GM12878 (cell line): ENCODE data around the gene DLG4. TPM values are rescaled to one million over a fixed set of nuclear protein-coding genes. Genes with fewer than 3 reads are reported as not detected.

Experiments
- ATAC-seq: fragments of 200-7000 bp; cut with Tn5 transposase; 3 replicates; pipeline ENCODE4 v1.9.1; 2020; ENCODE audit warnings: mild to moderate bottlenecking, moderate library complexity
- BruUV-seq: library from RNA; stranded (reverse); fragments of 400-500 nt; replicated peaks from 2 replicates; lab custom pipeline; 2021; lab: Mats Ljungman, UMichigan
- CTCF ChIA-PET: fragments of 300-600 bp; sonication (Branson Sonifier 250); formaldehyde crosslinking; extraction: SDS; loops from one replicate; lab custom pipeline; 2021; ENCODE audit warnings: inconsistent platforms; lab: Yijun Ruan, JAX
- POLR2A ChIA-PET: fragments of 350-600 bp; formaldehyde crosslinking; extraction: SDS; loops from one replicate; lab custom pipeline; 2021; ENCODE audit warnings: inconsistent platforms; lab: Charles Lee
- RAD21 ChIA-PET: fragments of 300-600 bp; sonication (Branson Sonifier 250); formaldehyde crosslinking; loops from one replicate; lab custom pipeline; 2023; ENCODE audit warnings: antibody characterized with exemption; ENCODE audit not compliant: unreplicated experiment; lab: Charles Lee
- SMC1A ChIA-PET: fragments of 300-600 bp; sonication (Branson Sonifier 250); formaldehyde crosslinking; loops from one replicate; lab custom pipeline; 2023; ENCODE audit not compliant: unreplicated experiment, uncharacterized antibody; lab: Charles Lee
- DNase-seq: peaks from one replicate; pipeline ENCODE4 v3.0.0-alpha.2; 2011; ENCODE audit warnings: low read depth, low spot score
- FAIRE-seq: peaks from 3 replicates; lab custom pipeline; 2011; peaks lifted over from hg19 to GRCh38; lab: Jason Lieb, UNC
- H2AFZ ChIP-seq: 2 replicates; pipeline ENCODE4 v1.6.0; 2011; ENCODE audit warnings: low read depth, low read length, control low read depth; ENCODE audit not compliant: control insufficient read depth
- H3K27ac ChIP-seq: 2 replicates; pipeline ENCODE4 v1.5.1; 2011; ENCODE audit warnings: control low read depth; ENCODE audit not compliant: control insufficient read depth, insufficient read depth
- H3K27me3 ChIP-seq, 2 experiments: replicated peaks in 1 of 2; 2 replicates each; pipeline versions ENCODE4 v1.6.0 to v1.6.1; 2011; ENCODE audit warnings: low read length in 1 of 2; ENCODE audit not compliant: control insufficient read depth in 2 of 2, insufficient read depth in 2 of 2
- H3K36me3 ChIP-seq, 2 experiments: 2 replicates each; pipeline ENCODE4 v1.5.1; 2011; ENCODE audit warnings: low read length in 1 of 2; ENCODE audit not compliant: control insufficient read depth in 2 of 2, insufficient read depth in 2 of 2
- H3K4me1 ChIP-seq: 2 replicates; pipeline ENCODE4 v1.6.1; 2011; ENCODE audit warnings: mild to moderate bottlenecking, low read length, moderate library complexity, mixed read lengths; ENCODE audit not compliant: control insufficient read depth, insufficient read depth
- H3K4me2 ChIP-seq: 2 replicates; pipeline ENCODE4 v1.6.0; 2011; ENCODE audit warnings: control low read depth; ENCODE audit not compliant: control insufficient read depth, insufficient read depth
- H3K4me3 ChIP-seq: fragments of 200-600 bp; sonication (generic); 2 replicates; pipeline ENCODE4 v1.5.1; 2016
- H3K79me2 ChIP-seq: 2 replicates; pipeline ENCODE4 v1.6.0; 2011; ENCODE audit warnings: low read length; ENCODE audit not compliant: control insufficient read depth, insufficient read depth
- H3K9ac ChIP-seq: 2 replicates; pipeline ENCODE4 v1.8.0; 2011; ENCODE audit warnings: low read length, control low read depth, mixed read lengths; ENCODE audit not compliant: control insufficient read depth, insufficient read depth
- H3K9me3 ChIP-seq: replicated peaks from 3 replicates; pipeline ENCODE4 v1.5.1; 2011; ENCODE audit warnings: mild to moderate bottlenecking, low read length; ENCODE audit not compliant: control insufficient read depth, insufficient read depth
- H4K20me1 ChIP-seq: 2 replicates; pipeline ENCODE4 v1.6.0; 2011; ENCODE audit not compliant: control insufficient read depth, insufficient read depth
- BACH1 ChIP-seq: fragments of 450-650 bp; IDR thresholded peaks from 2 replicates; pipeline ENCODE4 v1.6.1; 2017; ENCODE audit warnings: mild to moderate bottlenecking, borderline replicate concordance
- CREB1 ChIP-seq: IDR thresholded peaks from 2 replicates; pipeline ENCODE4 v1.6.1; 2012; ENCODE audit warnings: low read depth, mild to moderate bottlenecking, inconsistent platforms
- DPF2 ChIP-seq: fragments of 450-650 bp; IDR thresholded peaks from 2 replicates; pipeline ENCODE4 v1.6.1; 2017; ENCODE audit warnings: mild to moderate bottlenecking
- EGR1 ChIP-seq, 2 experiments: IDR thresholded peaks; 1 replicate in 1 of 2; 2 replicates in 1 of 2; pipeline ENCODE4 v1.6.1; 2011 to 2012; ENCODE audit warnings: low read depth in 2 of 2, low read length in 2 of 2, borderline replicate concordance in 1 of 2, mild to moderate bottlenecking in 1 of 2, moderate library complexity in 1 of 2
- EP300 ChIP-seq, 2 experiments: fragments of 150-350 bp in 1 of 2; IDR thresholded peaks; 2 replicates each; pipeline ENCODE4 v1.6.1; 2011 to 2012; ENCODE audit warnings: low read depth in 2 of 2, low read length in 2 of 2, borderline replicate concordance in 1 of 2, improper control_type of control experiment in 1 of 2, inconsistent platforms in 1 of 2; ENCODE audit not compliant: control insufficient read depth in 1 of 2
- MXI1 ChIP-seq: fragments of 150-350 bp; IDR thresholded peaks from 2 replicates; pipeline ENCODE4 v1.6.1; 2011; ENCODE audit warnings: low read depth, mild to moderate bottlenecking, inconsistent platforms, low read length, improper control_type of control experiment
- NFXL1 ChIP-seq: fragments of 450-650 bp; IDR thresholded peaks from 2 replicates; pipeline ENCODE4 v1.6.1; 2017; ENCODE audit warnings: antibody characterized with exemption, mild to moderate bottlenecking, borderline replicate concordance
- NFYB ChIP-seq: IDR thresholded peaks from 2 replicates; pipeline ENCODE4 v1.6.1; 2011; ENCODE audit warnings: low read depth, mild to moderate bottlenecking, low read length, improper control_type of control experiment, moderate library complexity; ENCODE audit not compliant: insufficient read depth
- NR2C1 ChIP-seq: fragments of 450-650 bp; IDR thresholded peaks from 2 replicates; pipeline ENCODE4 v1.6.1; 2017; ENCODE audit warnings: antibody characterized with exemption, mild to moderate bottlenecking, moderate library complexity
- POLR2AphosphoS5 ChIP-seq: IDR thresholded peaks from 2 replicates; pipeline ENCODE4 v1.6.1; 2011; ENCODE audit warnings: mild to moderate bottlenecking, low read length, inconsistent platforms
- RUNX3 ChIP-seq: IDR thresholded peaks from 2 replicates; pipeline ENCODE4 v1.6.1; 2012; ENCODE audit warnings: low read length, inconsistent platforms
- SIX5 ChIP-seq: IDR thresholded peaks from 2 replicates; pipeline ENCODE4 v1.6.1; 2011; ENCODE audit warnings: mild to moderate bottlenecking, low read depth, low read length, moderate library complexity; ENCODE audit not compliant: severe bottlenecking
- SPI1 ChIP-seq: IDR thresholded peaks from 2 replicates; pipeline ENCODE4 v1.6.1; 2011; ENCODE audit warnings: low read depth, mild to moderate bottlenecking, low read length, moderate library complexity, borderline replicate concordance; ENCODE audit not compliant: insufficient read depth
- SREBF2 ChIP-seq: IDR thresholded peaks from 2 replicates; pipeline ENCODE4 v1.6.1; 2012; ENCODE audit warnings: mild to moderate bottlenecking, low read length
- SRF ChIP-seq, 2 experiments: IDR thresholded peaks; 2 replicates each; pipeline ENCODE4 v1.6.1; 2011; ENCODE audit warnings: low read depth in 2 of 2, low read length in 2 of 2, mild to moderate bottlenecking in 1 of 2, moderate library complexity in 1 of 2
- TCF12 ChIP-seq: IDR thresholded peaks from 2 replicates; pipeline ENCODE4 v1.6.1; 2011; ENCODE audit warnings: low read depth, mild to moderate bottlenecking, low read length
- YY1 ChIP-seq: IDR thresholded peaks from 2 replicates; pipeline ENCODE4 v1.6.1; 2011; ENCODE audit warnings: low read depth, mild to moderate bottlenecking, low read length
- ZBTB4 ChIP-seq: fragments of 450-650 bp; formaldehyde crosslinking; IDR thresholded peaks from 2 replicates; pipeline ENCODE4 v1.4.0; 2022; ENCODE audit warnings: mild to moderate bottlenecking, moderate library complexity
- WGBS: methylation state at CpG from one replicate; pipeline ENCODE4 v1.1.6; 2016; ENCODE audit warnings: low lambda C conversion rate; ENCODE audit not compliant: insufficient replicate concordance, insufficient coverage; ENCODE audit errors: missing lambda C conversion rate; 5-methylcytosine and 5-hydroxymethylcytosine counted together
- in situ Hi-C: fragments of 300-500 bp; cut with MboI; formaldehyde crosslinking; loops from 9 replicates; pipeline ENCODE4 v1.14.3; 2018; ENCODE audit warnings: mixed read lengths
- intact Hi-C: fragments of 100-400 bp; cut with micrococcal nuclease; formaldehyde crosslinking; loops from one replicate; pipeline ENCODE4 v1.14.2; 2022; ENCODE audit not compliant: unreplicated experiment
- polyA plus RNA-seq, 11 experiments: library from polyadenylated mRNA; depleted of rRNA in 4 of 11; unstranded in 6 of 11; stranded (reverse) in 5 of 11; fragments of >200 nt; fragmentation: Nextera tagmentation in 4 of 11; fragmentation: Illumina TruSeq in 1 of 11; extraction: Ambion mirVana in 4 of 11; extraction: Trizol in 1 of 11; gene quantifications; 1 replicate in 1 of 11; 2 replicates in 10 of 11; pipeline versions ENCODE4 v1.2.1 to v1.2.3, GENCODE V29; 2011 to 2016; ENCODE audit warnings: inconsistent platforms in 2 of 11, missing spikeins in 2 of 11, low read depth in 1 of 11
- total RNA-seq, 4 experiments: library from RNA; depleted of rRNA in 3 of 4; stranded (reverse); fragments of >200 nt in 3 of 4; fragmentation: Illumina TruSeq in 1 of 4; extraction: Trizol in 1 of 4; gene quantifications; 2 replicates each; pipeline versions ENCODE4 v1.2.1 to v1.2.3, GENCODE V29; 2013 to 2021

The DLG4 gene
- total and polyA plus RNA-seq, 10 of the 15 experiments (the other 5 are each of a cell fraction or from before 2014, with no cell fraction given) = 0.07 to 4.1 (median 1.3) TPM

DNA sequence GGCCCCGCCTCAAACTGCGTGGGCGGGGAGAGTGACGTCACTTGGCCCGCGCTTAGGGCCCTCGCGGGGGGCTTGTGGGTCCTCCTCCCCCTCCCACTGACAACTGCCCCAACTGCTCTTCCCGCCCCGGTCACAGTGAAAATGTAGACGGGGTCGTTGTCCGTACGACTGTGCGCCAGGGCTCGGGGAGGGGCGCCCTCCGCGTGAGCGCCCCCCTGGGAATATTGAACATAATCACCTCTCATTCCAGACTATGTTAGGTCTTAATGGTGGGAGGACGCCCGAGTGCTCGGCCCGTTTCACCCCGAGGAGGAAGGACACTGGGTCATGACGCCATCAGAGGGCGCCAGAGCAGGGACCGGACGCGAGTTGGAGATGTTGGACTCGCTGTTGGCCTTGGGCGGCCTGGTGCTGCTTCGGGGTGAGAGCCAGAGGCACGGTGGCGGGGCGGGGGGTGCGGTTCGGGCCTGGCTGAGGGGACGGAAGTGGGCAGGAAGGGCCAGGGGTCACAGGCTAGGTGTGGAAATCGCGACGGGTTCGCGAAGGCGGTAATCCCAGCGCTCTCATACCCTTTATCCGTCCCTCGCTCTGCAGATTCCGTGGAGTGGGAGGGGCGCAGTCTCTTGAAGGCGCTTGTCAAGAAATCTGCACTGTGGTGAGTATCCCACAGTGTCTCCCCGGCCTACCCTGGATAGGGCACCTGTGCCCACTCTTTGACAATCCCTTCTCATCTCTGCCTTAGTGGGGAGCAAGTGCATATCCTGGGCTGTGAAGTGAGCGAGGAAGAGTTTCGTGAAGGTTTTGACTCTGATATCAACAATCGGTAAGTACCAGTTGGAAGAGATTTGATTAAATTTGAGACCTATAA, 32.8 kb upstream of the DLG4 start, which contains the start of gene ELP5 (continued):
- TF ChIP-seq EGR1 (IDR thresholded peaks at IDR 0.05; ENCODE audit: borderline replicate concordance in 1 of 2, low read depth in 2 of 2, low read length in 2 of 2) (peak; percentile 86 to 99), YY1 (peak; percentile 83), SRF (IDR thresholded peaks at IDR 0.05; ENCODE audit: low read depth in 2 of 2, low read length in 2 of 2) (peak in 1 of 2 experiments; percentile 84; a peak in 2 of 4 replicates)

- intact Hi-C loops (loop anchor here (2.0 kb wide), 1 partner anchor 37 kb away; no protein-coding TSS in a partner anchor), in situ Hi-C loops (no loop called here)
- DNase-seq = peak; percentile 98
- 1% methylated on average over 28 of the region's 41 CpGs for WGBS
- H3K4me3 ChIP-seq = peak within 1 kb of the TSS; percentile 90
- H3K27ac ChIP-seq = peak within 1 kb of the TSS; percentile 99
- peak; percentile 99 for FAIRE-seq
- peaks cover 56% of the 10 kb centered on the region for H3K79me2 ChIP-seq
- peaks cover 10% of the 10 kb centered on the region for H3K4me1 ChIP-seq
- H3K9ac ChIP-seq = peak within 1 kb of the TSS; percentile 98
- peak within 1 kb of the TSS; percentile 89 for H3K4me2 ChIP-seq
- ChIA-PET POLR2A (interaction anchor here (0.6 to 4.4 kb wide), 3 partner anchors 12 to 229 kb away, joined by 3 to 99 read pairs (median 29); partner anchors contain the start of genes ACADVL, DLG4, GABARAP and PHF23), CTCF (no interaction called here), SMC1A (interaction anchor here (0.9 to 3.6 kb wide), 3 partner anchors 10 to 84 kb away, joined by 3 to 26 read pairs (median 4); partner anchors contain the start of genes ACAP1, GABARAP and PHF23), RAD21 (interaction anchor here (1.6 to 2.0 kb wide), 3 partner anchors 10 to 31 kb away, joined by 5 to 11 read pairs (median 11); partner anchors contain the start of genes ACADVL, DLG4 and GABARAP)
- peak; percentile 93 for ATAC-seq
- H2AFZ ChIP-seq = peak within 1 kb of the TSS; percentile 87
- H4K20me1 ChIP-seq = no peaks in the 10 kb centered on the region
- no peaks in the 10 kb centered on the region for H3K9me3 ChIP-seq
- peaks cover 4 to 14% of the 10 kb centered on the region in 2 experiments; a peak in 3 of 4 replicates for H3K36me3 ChIP-seq
- H3K27me3 ChIP-seq = no peaks in the 10 kb centered on the region
- no TSS peak for BruUV-seq
- TF ChIP-seq NR2C1 (peak; percentile 87), EP300 (IDR thresholded peaks at IDR 0.05; ENCODE audit: borderline replicate concordance in 1 of 2, control insufficient read depth in 1 of 2, low read depth in 2 of 2, low read length in 2 of 2) (no peak), MXI1 (peak; percentile 50; the same call in 1 of the 2 replicates), BACH1 (peak; percentile 36; the same call in 1 of the 2 replicates), SPI1 (peak; percentile 71), RUNX3 (0 out of 2 replicates have a peak, but pooled peaks have one; percentile 19), TCF12 (peak; percentile 68; the same call in 1 of the 2 replicates), ZBTB4 (CRISPR knock-in tag) (no peak), DPF2 (no peak), SREBF2 (no peak), CREB1 (peak; percentile 92), POLR2AphosphoS5 (peak; percentile 10; the same call in 1 of the 2 replicates), SIX5 (peak; percentile 31), NFYB (no peak), NFXL1 (no peak), YY1 (peak; percentile 98)
Observed at GRCh38 chr17:7251661-7252175, 32.1 kb upstream of the DLG4 start, which contains the start of gene CTDNEP1. CTDNEP1 (minus strand) TSS chr17:7251734; CDS start chr17:7251296, 438 bp downstream.
